Measurements from ENCODE around the gene ITPR2.

The ITPR2 gene

GRCh38 chr12:26383041-26383440, 450.0 kb downstream of the ITPR2 start:
- TF ChIP-seq REST (IDR thresholded peaks at IDR 0.05; ENCODE audit: insufficient replicate concordance, low read depth) = no peak
- H3K27me3 ChIP-seq (ENCODE audit: insufficient read depth, poor library complexity, severe bottlenecking) = no peaks in the 10 kb centered on the region
- no peak overlapping the region for H3K27ac ChIP-seq (replicated peaks)
- DNase-seq (ENCODE audit: low read depth in 1 of 2, low spot score in 1 of 2) = no peak
- H3K4me3 ChIP-seq (replicated peaks; ENCODE audit: insufficient read depth, low read length) = no peak overlapping the region

- Histone ChIP-seq H3K27me3 (ENCODE audit: insufficient read depth, poor library complexity, severe bottlenecking) (no peaks in the 10 kb centered on the region), H3K27ac (replicated peaks) (no peak overlapping the region), H3K4me3 (replicated peaks; ENCODE audit: insufficient read depth, low read length) (no peak overlapping the region)
- DNase-seq (ENCODE audit: low read depth in 1 of 2, low spot score in 1 of 2) = no peak
- TF ChIP-seq CTCF (IDR thresholded peaks at IDR 0.05; ENCODE audit: insufficient read depth, low read length) (no peak), SPI1 (IDR thresholded peaks at IDR 0.05; ENCODE audit: borderline replicate concordance, low read depth) (no peak), REST (IDR thresholded peaks at IDR 0.05; ENCODE audit: insufficient replicate concordance, low read depth) (no peak), GABPA (IDR thresholded peaks at IDR 0.05; ENCODE audit: low read depth) (no peak), POLR2AphosphoS5 (IDR thresholded peaks at IDR 0.05; ENCODE audit: low read depth) (no peak)
These were observed 452.1 kb downstream of the ITPR2 start for GRCh38 chr12:26380897-26381296.

- no peak for DNase-seq (ENCODE audit: low read depth in 1 of 2, low spot score in 1 of 2)
- Histone ChIP-seq H3K4me3 (replicated peaks; ENCODE audit: insufficient read depth, low read length) (no peak overlapping the region), H3K27ac (replicated peaks) (no peak overlapping the region), H3K27me3 (ENCODE audit: insufficient read depth, poor library complexity, severe bottlenecking) (no peaks in the 10 kb centered on the region)
- TF ChIP-seq POLR2AphosphoS5 (IDR thresholded peaks at IDR 0.05; ENCODE audit: low read depth) (no peak), REST (IDR thresholded peaks at IDR 0.05; ENCODE audit: insufficient replicate concordance, low read depth) (no peak), SPI1 (IDR thresholded peaks at IDR 0.05; ENCODE audit: borderline replicate concordance, low read depth) (no peak), GABPA (IDR thresholded peaks at IDR 0.05; ENCODE audit: low read depth) (no peak), CTCF (IDR thresholded peaks at IDR 0.05; ENCODE audit: insufficient read depth, low read length) (no peak)
These were observed 453.1 kb downstream of the ITPR2 start for GRCh38 chr12:26379777-26380467.

Data from HL-60 (cell line).